ENCODE data around the gene TMEM163. TPM values are rescaled to one million over a fixed set of nuclear protein-coding genes. Genes with fewer than 3 reads are reported as not detected.

TMEM163 gene
- total RNA-seq, 4 donors from 2014 or later, result not detected

DNA sequence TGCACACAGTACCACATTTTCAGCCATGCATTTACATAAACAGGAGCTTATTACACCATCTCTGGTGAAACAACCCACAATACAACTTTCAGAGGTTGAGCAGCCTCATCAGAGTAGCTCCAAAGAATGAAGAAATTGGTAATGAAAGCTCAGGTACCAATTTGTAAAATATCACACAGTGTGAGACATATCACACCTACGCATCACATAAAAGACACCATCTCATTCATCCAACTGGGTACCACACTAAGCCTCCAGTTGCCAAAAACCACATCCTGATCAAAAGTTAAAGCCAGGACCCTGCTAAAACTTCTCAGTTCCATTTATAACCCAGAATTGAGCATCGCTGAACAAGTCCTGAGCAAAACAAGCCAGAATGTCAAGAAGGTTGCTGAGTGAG lies 4.6 kb downstream of the TMEM163 start:
- H3K36me3 ChIP-seq, result no peaks in the 10 kb centered on the region
- H3K4me3 ChIP-seq, result no peak overlapping the region
- TF ChIP-seq EP300 (IDR thresholded peaks at IDR 0.05) (no peak), POLR2A (IDR thresholded peaks at IDR 0.05) (no peak)
- TF ChIP-seq, protein P1, sequence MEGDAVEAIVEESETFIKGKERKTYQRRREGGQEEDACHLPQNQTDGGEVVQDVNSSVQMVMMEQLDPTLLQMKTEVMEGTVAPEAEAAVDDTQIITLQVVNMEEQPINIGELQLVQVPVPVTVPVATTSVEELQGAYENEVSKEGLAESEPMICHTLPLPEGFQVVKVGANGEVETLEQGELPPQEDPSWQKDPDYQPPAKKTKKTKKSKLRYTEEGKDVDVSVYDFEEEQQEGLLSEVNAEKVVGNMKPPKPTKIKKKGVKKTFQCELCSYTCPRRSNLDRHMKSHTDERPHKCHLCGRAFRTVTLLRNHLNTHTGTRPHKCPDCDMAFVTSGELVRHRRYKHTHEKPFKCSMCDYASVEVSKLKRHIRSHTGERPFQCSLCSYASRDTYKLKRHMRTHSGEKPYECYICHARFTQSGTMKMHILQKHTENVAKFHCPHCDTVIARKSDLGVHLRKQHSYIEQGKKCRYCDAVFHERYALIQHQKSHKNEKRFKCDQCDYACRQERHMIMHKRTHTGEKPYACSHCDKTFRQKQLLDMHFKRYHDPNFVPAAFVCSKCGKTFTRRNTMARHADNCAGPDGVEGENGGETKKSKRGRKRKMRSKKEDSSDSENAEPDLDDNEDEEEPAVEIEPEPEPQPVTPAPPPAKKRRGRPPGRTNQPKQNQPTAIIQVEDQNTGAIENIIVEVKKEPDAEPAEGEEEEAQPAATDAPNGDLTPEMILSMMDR (IDR thresholded peaks at IDR 0.05), result no peak
- H3K4me1 ChIP-seq, result peaks cover 0 to 17% (median 5%) of the 10 kb centered on the region in 4 donors
- no peak for DNase-seq (ENCODE audit: low spot score in 2 of 2)
- H3K27ac ChIP-seq, result no peak overlapping the region
- H3K9me3 ChIP-seq, result no peaks in the 10 kb centered on the region
- 87 to 98% methylated on average over 2 of the region's 2 CpGs for WGBS, 2 donors
- H3K27me3 ChIP-seq, result peaks cover 0 to 45% of the 10 kb centered on the region in 2 donors

DNA sequence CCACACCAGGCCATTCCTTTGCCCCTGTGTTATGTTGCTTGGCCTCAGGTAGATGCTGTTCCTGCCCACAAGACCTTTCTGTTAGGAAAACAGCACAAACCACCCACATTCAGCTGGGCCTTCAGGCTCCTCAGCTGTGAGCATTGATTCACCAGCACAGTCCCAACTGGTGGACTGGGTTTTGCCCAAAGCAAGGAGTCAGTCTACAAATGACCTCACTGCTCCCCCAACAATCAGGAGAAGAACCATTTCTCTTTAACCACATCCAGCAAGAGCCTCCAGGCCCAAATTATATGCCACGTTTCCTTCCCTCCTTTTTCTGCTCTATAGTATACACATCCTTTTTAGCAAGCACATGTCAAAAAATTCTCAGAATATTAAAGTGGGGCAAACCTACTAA lies 5.2 kb downstream of the TMEM163 start:
- Histone ChIP-seq H3K36me3 (no peaks in the 10 kb centered on the region), H3K27ac (no peak overlapping the region), H3K4me3 (no peak overlapping the region), H3K4me1 (peaks cover 0 to 12% (median 5%) of the 10 kb centered on the region in 4 donors), H3K27me3 (peaks cover 0 to 43% of the 10 kb centered on the region in 2 donors), H3K9me3 (no peaks in the 10 kb centered on the region)
- WGBS, 2 donors, result 85 to 87% methylated on average over 1 of the region's 1 CpG
- no peak for DNase-seq (ENCODE audit: low spot score in 2 of 2)
- TF ChIP-seq POLR2A (IDR thresholded peaks at IDR 0.05), result no peak
- no peak for TF ChIP-seq EP300 (IDR thresholded peaks at IDR 0.05)
- TF ChIP-seq, protein P1 (IDR thresholded peaks at IDR 0.05), result no peak

DNA sequence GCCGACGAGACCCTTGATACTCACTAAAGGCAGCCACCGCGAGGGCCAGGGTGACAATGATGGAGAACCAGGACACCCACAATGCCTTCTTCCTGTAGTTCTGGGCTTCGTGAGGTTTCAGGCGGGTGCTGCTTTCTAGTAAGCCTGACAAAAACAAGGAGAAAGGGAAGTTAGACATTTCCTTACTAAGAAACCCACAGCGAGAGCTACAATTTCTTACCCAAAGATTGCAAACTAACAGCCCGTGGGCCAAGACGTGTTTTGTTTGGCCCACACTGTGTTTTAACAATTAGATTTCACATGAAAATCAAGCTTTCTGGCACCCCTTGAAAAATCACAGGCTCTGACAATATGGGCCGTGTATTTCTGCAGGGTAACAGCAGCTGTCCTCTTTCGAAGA lies 5.6 kb downstream of the TMEM163 start:
- Histone ChIP-seq H3K9me3 (no peaks in the 10 kb centered on the region), H3K4me1 (peaks cover 0 to 9% (median 3%) of the 10 kb centered on the region in 4 donors), H3K36me3 (no peaks in the 10 kb centered on the region), H3K27ac (no peak overlapping the region), H3K27me3 (peaks cover 0 to 41% of the 10 kb centered on the region in 2 donors), H3K4me3 (no peak overlapping the region)
- TF ChIP-seq POLR2A (IDR thresholded peaks at IDR 0.05) (no peak), EP300 (IDR thresholded peaks at IDR 0.05) (no peak)
- TF ChIP-seq, protein P1 (IDR thresholded peaks at IDR 0.05), result no peak
- 73% methylated on average over 11 of the region's 11 CpGs for WGBS, 2 donors
- DNase-seq (ENCODE audit: low spot score in 2 of 2), result no peak

DNA sequence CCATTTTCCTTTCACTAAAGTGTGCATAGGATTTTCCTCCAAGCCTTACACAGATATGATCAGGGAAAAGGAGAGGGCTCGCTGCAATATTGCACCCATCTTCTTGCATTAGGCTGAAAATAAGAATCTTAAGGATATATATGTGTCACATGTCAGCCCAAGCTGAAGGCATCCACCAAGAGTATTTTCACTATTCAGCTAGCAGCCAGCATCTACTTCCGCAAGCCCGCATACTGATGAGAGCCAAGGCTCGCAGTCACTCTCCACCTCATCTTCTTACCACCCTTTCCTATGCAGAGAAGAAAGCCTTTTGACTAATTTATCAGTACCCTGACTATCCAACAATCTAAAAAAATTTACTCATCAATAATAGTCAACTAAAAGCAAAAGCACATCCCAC lies 6.1 kb downstream of the TMEM163 start:
- 79 to 84% methylated on average over 4 of the region's 4 CpGs for WGBS, 2 donors
- DNase-seq (ENCODE audit: low spot score in 2 of 2), result no peak
- no peak overlapping the region for H3K4me3 ChIP-seq
- H3K4me1 ChIP-seq, result peaks cover 0 to 5% (median 0%) of the 10 kb centered on the region in 4 donors
- TF ChIP-seq POLR2A (IDR thresholded peaks at IDR 0.05) (no peak), EP300 (IDR thresholded peaks at IDR 0.05) (no peak)
- TF ChIP-seq, protein P1 (IDR thresholded peaks at IDR 0.05), result no peak
- no peak overlapping the region for H3K27ac ChIP-seq
- no peaks in the 10 kb centered on the region for H3K36me3 ChIP-seq
- H3K9me3 ChIP-seq, result no peaks in the 10 kb centered on the region
- H3K27me3 ChIP-seq, result peaks cover 0 to 36% of the 10 kb centered on the region in 2 donors

DNA sequence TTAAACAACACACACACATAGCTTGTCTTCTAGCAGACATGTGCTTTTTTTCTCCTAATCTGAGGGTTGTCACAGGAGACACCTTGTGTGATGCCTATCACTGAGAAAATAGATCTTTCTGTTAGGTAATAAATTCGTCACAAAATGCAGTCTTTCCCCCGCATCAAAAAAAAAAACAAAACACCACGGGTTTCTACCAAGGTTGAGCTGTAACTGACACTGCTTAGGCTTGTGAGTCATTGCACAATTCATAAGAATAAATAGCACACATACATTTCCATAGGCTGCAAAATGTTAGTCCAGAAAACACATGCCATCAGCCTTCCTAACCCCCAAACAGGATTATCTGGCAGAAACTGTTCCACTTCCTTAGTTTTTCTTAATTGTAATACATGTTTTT lies 6.5 kb downstream of the TMEM163 start:
- no peaks in the 10 kb centered on the region for H3K9me3 ChIP-seq
- WGBS, 2 donors, result 22 to 28% methylated on average over 3 of the region's 3 CpGs
- peaks cover 0 to under 1% (median 0%) of the 10 kb centered on the region in 4 donors for H3K4me1 ChIP-seq
- H3K36me3 ChIP-seq, result no peaks in the 10 kb centered on the region
- no peak overlapping the region for H3K27ac ChIP-seq
- no peak for DNase-seq (ENCODE audit: low spot score in 2 of 2)
- no peak overlapping the region for H3K4me3 ChIP-seq
- H3K27me3 ChIP-seq, result peaks cover 0 to 32% of the 10 kb centered on the region in 2 donors
- TF ChIP-seq POLR2A (IDR thresholded peaks at IDR 0.05), result no peak
- TF ChIP-seq, protein P1 (IDR thresholded peaks at IDR 0.05), result no peak
- TF ChIP-seq EP300 (IDR thresholded peaks at IDR 0.05), result no peak
